ENCODE measurements around the gene NCOA7.

Gene NCOA7

DNA sequence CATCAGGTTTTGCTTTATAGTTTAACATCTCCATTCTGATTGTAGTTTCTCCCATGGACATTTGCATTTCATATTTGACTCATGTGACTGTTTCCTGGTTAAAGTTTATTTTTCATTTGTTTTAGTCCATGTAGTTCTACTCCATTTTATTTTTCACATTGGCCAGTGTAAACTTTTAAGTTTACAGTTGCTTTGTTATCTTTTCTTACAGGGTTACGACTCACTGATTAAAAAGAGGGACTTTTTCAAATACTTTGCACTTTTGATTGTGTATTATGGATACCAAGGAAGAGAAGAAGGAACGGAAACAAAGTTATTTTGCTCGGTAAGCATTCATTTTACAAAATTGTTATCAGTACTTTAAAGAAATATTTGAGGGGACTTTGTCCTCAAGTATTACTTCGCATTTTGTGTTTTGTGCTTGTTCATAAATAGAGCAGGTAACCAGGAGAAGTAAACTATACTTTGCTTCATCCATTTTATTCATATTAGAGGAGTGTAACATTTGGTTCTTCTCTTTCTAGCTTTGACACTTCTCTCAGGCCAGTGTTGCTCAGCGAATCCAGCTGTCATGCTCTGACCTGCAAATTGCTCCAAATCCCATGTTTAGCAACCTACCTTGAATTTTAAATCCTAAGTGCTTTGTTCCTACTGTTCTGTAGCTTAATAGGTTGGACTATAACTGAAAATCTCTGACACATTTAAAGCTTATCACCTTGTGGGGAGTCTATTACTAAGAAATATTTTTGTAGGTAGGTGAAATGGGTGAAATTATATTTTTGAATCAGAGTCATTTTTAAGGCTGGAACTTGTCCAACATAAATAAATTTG, 24.5 kb downstream of the NCOA7 start:
- no peak for DNase-seq (ENCODE audit: low read depth)

DNA sequence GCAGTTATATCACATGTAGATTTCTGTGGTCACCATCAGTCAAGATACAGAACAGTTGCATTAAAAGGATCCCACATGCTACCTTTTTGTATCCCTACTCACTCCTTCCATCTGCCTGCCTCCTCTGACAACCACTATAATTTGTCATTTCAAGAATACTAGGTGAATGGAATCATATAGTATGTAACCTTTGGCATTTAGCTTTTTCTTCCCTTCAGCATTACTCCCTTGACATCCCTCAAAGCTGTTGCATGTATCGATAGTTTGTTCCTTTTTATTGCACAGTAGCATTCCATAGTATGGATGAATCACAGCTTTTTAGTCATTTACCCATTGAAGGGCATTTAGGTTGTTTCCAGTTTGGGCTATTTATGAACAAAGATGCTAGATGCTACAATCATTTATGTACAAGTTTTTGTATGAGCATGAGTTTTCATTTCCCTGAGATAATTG, 26.1 kb downstream of the NCOA7 start:
- DNase-seq (ENCODE audit: low read depth) = no peak

DNA sequence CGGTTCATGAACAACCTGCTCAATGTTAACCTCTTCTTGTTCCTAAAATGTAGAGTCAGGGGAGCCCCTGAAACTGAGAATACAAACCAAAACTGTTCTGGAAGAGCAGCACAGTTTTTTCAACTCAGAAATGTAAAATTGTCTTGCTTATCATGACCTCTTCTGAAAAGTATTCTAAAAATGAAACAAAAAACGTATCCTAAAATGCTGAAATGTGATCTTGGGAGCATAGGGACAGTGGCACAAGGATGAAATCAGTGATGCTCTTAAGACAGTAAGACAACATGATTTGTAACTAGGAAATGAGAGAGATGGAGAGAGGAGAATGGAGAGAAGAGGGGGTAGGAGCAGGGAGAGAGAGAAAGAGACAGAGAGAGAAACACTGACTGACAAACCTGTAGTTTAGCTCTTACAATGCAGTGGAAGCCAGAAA, 27.5 kb downstream of the NCOA7 start:
- DNase-seq (ENCODE audit: low read depth) = no peak

DNA sequence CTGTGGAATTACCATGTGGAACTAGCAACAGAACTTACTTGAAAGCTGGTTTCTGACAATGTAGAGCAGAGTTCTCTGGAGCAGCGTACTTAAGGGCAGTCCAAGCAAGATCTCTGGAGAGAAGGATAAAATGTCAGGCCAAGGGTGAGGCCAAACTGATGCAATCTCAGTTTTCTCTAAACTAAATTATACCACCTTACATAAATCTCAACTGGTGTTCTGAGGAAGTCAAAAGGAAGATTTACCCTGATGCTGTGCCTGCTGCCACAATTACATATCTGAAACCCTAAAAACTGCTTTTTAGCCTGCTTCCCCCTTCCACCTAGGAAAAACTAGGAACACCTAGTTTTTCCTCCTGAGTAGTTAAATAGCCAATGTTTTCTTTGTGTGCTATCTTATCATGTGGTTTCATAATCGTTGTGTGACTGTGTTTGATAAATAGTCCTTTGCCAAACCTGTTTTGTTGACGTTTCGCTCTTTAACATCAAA, 28.1 kb downstream of the NCOA7 start:
- DNase-seq (ENCODE audit: low read depth) = no peak

DNA sequence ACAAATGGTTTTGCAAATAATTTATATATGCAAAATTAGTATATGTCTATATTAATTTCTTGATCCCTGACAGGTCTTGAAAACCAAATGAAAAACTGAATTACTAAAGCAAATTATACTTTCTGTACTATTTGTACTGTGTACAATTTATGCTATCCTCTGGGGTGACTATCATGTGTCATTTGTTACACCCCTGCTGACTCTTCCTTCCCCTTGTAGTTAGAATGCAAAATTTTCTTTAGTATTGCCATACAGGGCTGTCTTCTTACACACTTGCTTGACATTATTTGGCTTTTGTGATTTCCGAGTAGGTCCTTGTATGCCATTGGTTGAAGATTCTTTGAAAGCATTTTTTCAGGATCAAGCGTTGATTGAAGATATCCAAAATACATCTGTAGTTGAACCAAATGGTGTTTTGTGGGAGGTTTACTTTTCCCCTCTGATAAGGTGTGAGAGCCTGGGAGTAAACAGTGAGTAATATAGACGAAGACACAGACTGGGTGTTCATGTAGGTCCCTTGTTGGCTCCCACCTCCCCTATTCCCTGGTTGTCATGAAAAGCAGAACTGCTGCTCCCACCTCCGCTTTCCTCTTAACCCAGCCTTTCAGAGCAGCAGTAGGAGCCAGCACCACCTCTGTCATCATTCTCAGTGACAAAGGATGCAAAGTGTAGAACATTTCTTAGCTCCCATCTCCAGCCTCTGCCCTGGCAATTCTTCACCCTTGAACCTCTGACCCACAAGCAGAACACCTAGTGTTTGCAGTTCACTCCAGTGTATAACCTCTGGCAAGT, 29.0 kb downstream of the NCOA7 start:
- DNase-seq (ENCODE audit: low read depth) = no peak

DNA sequence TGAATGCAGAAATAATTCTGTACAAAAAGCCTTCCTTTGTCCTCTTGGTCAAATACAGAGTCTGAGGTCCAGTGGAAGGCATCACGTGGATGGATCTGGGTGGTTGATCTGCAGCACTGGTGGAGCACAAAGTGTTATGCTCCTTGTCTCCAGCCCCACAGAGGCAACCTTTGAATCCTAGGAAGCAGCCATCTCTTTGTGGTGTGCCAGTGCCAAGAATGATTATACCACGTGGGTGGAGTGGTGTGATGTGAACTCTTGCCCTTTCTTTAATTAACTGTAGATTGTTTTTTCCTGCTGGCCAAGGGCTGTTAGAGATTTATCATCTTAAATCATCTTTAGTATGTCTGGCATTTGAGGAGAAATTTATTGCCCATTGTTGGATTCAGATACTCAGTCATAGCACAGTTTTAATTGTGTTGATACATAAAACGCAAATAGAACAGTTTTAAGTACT, 31.1 kb downstream of the NCOA7 start:
- DNase-seq (ENCODE audit: low read depth) = no peak

DNA sequence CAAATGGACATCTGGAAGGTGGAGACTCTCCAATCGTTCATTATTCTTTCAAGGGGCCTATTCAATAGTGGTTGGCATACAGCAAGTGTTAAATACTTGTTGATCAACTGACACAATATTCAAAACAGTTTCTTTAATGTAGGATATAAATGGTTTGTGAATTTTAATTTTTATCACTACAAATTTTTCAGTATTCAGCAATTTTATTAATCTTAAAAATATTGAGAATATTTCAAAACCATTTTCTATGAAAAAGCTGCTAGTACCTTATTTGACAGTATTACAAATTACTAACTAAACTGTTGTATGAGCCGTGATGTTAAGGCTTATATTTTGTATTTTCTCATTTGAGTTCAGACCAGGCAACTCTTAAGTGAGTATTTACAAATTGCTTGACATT, 32.4 kb downstream of the NCOA7 start:
- DNase-seq (ENCODE audit: low read depth) = no peak

DNA sequence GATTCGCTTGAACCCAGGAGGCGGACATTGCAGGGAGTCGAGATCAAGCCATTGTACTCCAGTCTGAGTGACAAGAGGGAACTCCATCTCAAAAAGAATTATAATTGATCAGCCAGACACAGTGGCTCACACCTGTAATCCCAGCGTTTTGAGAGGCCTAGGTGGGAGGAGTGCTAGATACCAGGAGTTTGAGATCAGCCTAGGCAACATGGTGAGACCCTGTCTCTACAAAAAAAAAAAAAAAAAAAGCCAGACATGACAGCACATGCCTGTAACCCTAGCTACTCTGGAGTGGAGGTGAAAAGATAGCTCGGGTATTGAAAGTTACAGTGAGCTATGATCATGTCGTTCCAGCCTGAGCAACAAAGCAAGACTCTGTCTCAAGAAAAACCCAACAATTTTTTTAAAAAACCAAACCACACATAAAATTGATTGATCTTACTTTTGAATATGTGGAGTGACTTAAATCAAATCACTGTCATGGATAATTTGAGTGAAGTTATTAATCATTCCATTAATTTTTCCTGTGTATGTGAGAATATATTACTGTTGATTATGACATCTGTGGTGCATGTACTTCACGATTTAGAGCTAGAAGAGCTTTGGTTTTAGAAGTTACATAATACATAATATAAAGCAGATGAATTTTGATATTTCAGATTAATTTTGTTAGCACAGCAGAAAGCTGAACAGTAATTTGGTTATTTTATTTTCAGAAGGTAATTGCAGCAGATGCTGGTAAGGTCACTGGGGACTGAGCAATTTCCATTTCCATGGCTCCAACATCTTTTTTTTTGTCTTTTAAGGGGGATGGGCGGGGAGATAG, 34.4 kb downstream of the NCOA7 start:
- no peak for DNase-seq (ENCODE audit: low read depth)

DNA sequence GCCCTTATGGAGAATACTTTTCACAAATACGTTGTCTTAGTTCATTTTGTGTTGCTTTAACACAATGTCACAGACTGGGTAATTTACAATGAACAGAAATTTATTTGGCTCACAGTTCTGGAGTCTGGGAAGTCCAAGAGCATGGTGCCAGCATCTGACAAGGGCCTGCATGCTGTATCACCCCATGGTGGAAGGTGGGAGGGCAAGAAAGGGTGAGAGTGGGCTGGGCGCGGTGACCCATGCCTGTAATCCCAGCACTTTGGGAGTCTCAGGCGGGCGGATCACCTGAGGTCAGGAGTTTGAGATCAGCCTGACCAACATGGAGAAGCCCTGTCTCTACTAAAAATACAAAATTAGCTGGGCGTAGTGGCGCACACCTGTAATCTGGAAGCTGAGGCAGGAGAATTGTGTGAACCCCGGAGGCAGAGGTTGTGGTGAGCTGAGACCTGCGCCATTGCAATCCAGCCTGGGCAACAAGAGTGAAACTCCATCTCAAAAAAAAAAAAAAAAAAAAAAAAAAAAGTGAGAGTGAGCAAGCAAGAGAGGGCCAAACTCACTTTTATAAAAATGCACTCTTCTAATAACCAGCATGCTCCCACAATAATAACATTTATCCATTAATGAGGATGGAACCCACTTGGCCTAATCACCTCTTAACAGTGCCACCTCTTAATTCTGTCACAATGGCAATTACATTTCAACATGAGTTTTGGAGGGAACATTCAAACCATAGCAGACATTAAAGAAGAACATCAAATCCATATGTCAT, 36.1 kb downstream of the NCOA7 start:
- no peak for DNase-seq (ENCODE audit: low read depth)

DNA sequence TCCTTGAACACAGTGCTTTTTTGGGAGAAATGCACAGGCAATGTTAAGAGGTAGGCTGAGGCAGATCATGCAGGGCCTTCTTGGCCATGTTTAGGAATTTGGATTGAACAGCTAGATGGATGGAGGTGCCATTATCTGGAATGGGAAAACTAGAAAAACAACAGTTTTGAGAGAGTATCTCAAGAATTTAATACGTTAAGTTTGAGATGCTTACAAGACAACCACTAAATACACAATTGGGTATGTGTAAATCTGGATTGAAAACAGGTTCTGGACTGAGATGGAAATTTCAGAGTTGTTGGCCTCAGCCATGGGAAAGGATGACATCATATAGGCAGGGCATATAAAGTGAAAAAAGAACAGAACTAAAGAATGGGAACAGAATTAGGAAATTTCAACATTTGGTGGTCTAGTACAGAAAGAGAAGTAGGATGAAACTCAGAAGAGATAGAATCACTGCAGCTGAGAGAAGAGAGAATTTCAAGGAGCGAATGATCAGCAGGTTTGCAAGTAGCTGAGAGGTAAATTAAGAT, 37.1 kb downstream of the NCOA7 start:
- no peak for DNase-seq (ENCODE audit: low read depth)

DNA sequence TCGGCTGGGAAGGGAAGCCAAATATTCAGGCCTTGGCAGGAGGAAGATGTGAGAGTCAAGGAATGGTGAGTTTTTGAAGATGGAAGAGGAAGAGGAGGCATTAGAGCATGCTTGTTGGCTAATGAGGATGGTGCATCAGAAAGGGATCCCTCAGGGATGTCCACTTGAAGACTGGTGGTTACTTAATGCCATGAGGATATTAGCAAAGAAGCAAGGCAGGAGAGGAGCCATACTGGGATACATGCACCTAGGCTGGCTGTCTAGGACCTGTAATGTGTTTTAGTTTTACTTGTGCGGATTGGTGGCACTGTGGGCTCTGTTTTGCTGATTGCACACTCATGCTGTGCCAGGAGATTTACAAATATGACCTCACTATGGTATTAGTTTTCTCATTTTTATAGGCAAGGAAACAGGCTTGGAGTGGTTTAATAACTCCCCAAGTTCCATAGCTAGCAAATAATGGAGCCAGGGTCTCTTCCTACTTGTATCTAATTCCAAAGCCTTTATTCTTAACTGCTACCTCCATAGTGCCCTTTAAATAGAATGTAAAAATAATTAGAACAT, 37.8 kb downstream of the NCOA7 start:
- no peak for DNase-seq (ENCODE audit: low read depth)

DNA sequence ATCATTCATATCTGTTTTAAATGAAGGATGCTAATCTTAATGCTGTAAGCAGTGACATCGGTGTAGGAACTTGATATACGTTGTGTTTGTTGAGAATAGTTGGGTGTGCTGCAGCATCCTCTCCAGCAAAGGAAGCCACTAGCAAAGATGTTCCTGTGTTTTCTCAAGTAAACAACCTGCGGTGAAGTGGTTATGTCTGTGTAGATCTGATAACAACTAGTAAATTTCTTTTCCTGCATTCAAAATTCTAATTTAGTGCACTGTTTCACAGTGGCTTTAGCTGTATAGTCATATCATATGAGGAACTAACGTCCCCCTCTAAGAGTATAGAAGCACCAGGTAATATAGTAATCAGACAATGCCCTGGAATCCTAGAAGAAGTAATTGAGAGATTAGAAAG, 38.7 kb downstream of the NCOA7 start:
- no peak for DNase-seq (ENCODE audit: low read depth)

DNA sequence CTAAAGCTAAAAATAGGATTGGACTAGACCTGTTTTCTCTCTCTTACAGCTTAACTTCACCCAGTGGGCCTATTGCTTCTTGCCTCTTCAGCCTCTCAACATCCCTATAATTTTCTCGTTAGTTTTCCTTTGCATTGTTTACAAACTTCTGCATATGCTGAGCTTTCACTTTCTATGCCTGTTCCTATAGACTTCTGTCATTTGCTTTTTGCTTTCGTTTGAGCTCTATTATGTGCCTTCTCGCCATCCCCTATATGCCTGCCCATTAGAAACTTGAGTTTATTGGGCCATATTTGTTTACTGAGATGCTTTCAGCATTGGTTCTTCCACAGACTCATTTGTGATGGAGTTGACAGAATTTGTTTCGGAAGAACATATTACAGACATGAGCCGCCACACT, 40.9 kb downstream of the NCOA7 start:
- DNase-seq (ENCODE audit: low read depth) = no peak

DNA sequence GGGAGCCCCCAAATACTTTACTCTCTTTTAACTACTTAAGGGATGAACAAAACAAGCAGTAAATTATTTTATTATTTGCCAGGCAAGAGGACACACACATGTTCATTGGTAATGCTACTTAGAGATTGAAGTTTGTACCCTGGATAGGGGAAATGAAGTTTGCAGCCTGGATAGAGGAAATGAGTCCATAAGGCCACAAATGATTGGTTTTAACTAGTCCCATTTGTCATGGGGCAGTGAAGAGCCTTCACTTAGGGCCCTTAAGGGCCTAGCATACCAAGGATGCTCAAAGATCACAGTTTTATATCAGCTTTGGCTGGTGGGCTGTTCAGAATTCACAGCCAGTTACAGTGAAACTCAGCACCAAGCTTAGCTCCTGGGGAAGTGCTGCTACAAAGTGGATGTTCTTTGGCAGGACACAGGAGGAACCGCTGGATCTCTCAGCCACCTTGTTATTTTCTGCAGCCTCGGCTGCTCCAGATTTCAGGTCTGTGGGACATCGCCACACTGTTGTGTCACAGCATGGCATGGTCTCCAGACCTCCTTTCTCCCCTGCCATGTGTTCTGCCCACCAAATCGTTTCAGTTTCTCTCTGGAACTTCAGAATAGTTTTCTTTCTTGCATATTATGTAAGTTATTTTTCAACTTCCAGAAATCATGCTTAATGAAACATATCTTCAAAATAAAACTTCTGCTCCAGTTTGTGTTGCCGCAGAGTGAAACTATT, 41.8 kb downstream of the NCOA7 start:
- DNase-seq (ENCODE audit: low read depth) = no peak

DNA sequence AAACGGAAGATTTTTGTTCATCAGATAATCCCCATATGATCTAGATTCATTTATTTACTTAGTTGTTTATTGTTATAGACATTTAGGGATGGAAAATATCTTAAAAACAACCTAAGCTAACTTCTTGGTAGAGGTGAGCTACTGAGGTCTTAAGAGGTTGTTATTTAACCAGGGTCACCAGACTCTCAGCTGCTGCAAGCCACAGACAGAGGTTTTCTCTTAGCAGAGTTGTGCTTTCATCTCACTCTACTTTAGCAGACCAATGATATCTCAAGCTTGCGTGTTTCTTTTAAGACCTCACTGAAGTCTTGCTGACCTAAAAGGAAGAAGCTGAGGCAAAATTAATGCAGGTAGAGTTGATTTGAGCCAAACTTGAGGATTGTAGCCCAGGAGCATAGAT, 43.6 kb downstream of the NCOA7 start:
- DNase-seq (ENCODE audit: low read depth) = no peak

DNA sequence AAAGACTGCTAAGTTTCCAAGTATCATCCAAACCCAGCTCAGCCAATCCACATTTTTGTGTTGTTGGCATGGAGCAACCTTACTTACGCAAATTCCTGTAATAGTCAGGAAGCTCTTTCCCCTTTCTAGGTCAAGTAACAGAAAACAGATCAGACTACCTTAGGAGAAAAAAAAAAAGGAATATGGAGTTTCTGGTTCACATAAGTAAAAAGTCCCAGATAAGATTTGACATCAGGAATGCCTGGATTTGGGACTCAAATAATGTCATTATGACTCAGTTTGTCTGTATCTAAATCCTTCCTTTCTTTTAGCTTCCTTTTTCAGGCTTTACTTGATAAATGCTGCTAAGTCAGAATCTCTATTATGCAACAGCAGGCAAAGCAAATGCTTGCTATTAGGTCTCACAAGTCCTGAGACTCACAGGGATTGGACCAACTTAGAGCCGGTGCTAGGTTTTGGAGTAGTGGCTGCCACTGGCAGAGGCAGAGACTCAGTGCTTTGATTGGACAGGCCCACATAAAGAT, 44.5 kb downstream of the NCOA7 start:
- DNase-seq (ENCODE audit: low read depth) = no peak

DNA sequence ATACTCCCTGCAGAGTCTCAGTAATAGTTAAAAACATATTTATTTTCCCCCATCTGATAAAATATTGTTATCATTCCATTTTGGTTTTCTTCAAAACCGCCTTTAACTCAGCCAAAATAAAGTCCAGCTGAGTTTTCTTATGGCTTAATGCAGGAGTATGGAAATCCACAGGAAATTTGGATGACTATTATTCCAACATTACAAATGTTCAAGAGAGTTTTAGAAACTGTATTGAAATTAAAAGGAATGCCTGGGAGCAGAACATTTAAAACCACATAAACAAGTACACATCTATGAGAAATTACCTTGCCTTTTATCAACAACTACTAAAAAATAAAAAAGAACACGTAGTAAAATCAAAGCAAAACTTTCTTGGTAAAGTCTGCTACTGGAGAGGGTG, 45.7 kb downstream of the NCOA7 start:
- DNase-seq (ENCODE audit: low read depth) = no peak

DNA sequence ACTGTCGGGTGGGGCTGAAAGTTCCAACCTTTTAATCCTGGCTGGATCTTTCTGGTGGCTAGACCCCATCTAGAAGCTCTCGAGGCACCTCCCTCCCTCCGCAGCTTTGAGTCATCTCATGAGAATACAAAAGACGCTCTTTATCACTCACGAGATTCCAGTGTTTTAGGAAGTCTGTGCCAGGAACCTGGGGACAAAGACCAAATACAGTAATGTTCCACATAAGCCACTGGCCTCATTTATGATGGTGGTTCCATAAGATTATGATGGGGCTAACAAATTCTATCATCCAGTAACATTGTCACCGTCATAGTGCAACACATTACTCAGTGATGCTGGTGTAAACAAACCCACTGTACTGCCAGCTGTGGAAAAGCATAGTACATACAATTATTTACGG, 48.7 kb downstream of the NCOA7 start:
- no peak for DNase-seq (ENCODE audit: low read depth)

DNA sequence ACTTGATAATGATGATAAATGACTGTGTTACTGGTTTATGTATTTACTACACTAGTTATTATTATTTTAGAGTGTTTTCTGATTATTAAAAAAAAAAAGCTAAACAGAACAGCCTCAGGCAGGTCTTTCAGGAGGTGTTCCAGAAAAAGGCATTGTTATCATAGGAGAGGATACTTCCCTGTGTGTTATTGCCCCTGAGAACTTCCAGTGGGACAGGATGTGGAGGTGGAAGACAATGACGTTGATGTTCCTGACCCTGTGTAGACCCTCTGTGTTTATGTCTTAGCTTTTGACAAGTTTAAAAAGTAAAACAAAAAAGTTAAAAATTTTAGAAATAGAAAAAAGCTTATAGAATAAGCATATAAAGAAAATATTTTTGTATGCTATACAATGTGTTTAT, 49.1 kb downstream of the NCOA7 start:
- DNase-seq (ENCODE audit: low read depth) = no peak
